Transverse colon (tissue), 4 donors: ENCODE measurements around the gene ASTN1. TPM values are rescaled to one million over a fixed set of nuclear protein-coding genes. Genes with fewer than 3 reads are reported as not detected.

ENCODE experiments used
- DNase-seq: peaks from one replicate; pipeline ENCODE4 v3.0.0-alpha.2; 2019
- H3K27ac ChIP-seq, 4 donors: fragments of 200-600 bp; sonication (generic); 2 replicates each; pipeline ENCODE4 v1.5.1; 2016 to 2018; ENCODE audit warnings: inconsistent platforms in 4 of 4
- H3K27me3 ChIP-seq: fragments of 200-600 bp; sonication (generic); 2 replicates; pipeline ENCODE4 v1.5.1; 2017; ENCODE audit warnings: inconsistent platforms
- H3K36me3 ChIP-seq, 4 donors: fragments of 200-600 bp; sonication (generic); 2 replicates each; pipeline ENCODE4 v1.5.1; 2017 to 2019; ENCODE audit warnings: inconsistent platforms in 4 of 4
- H3K4me1 ChIP-seq, 4 donors: fragments of 200-600 bp; sonication (generic); 2 replicates each; pipeline ENCODE4 v1.5.1; 2017 to 2020; ENCODE audit warnings: inconsistent platforms in 4 of 4
- H3K4me3 ChIP-seq, 4 donors: fragments of 200-600 bp; sonication (generic); 1 replicate in 1 of 4; 2 replicates in 3 of 4; pipeline versions ENCODE4 v1.5.1 to v1.6.1; 2017 to 2019; ENCODE audit warnings: inconsistent platforms in 4 of 4
- H3K9me3 ChIP-seq, 2 donors: fragments of 200-600 bp; sonication (generic); 2 replicates each; pipeline ENCODE4 v1.5.1; 2017 to 2019; ENCODE audit warnings: inconsistent platforms in 2 of 2
- CTCF ChIP-seq, 5 experiments: fragments of 200-600 bp in 3 of 5; fragments of 450-650 bp in 2 of 5; sonication (generic) in 3 of 5; IDR thresholded peaks; 1 replicate in 2 of 5; 2 replicates in 3 of 5; pipeline ENCODE4 v1.5.1; 2016 to 2017; ENCODE audit warnings: antibody characterized with exemption in 5 of 5, inconsistent platforms in 3 of 5, mild to moderate bottlenecking in 2 of 5, moderate library complexity in 1 of 5
- EP300 ChIP-seq: sonication (generic); formaldehyde crosslinking; IDR thresholded peaks from one replicate; pipeline ENCODE4 v1.6.1; 2017; ENCODE audit warnings: antibody characterized with exemption, low read depth
- POLR2A ChIP-seq: fragments of 450-650 bp; IDR thresholded peaks from one replicate; pipeline ENCODE4 v1.6.1; 2016; ENCODE audit warnings: antibody characterized with exemption, mild to moderate bottlenecking, moderate library complexity
- POLR2AphosphoS5 ChIP-seq, 3 donors: sonication (generic); formaldehyde crosslinking; IDR thresholded peaks; one replicate each; pipeline ENCODE4 v1.6.1; 2016; ENCODE audit warnings: antibody characterized with exemption in 3 of 3
- WGBS, 2 donors: methylation state at CpG; one replicate each; pipeline ENCODE4 v1.1.5; 2018; ENCODE audit warnings: low coverage in 1 of 2; 5-methylcytosine and 5-hydroxymethylcytosine counted together
- in situ Hi-C, 4 donors: fragments of 200-750 bp; cut with MboI; loops; one replicate each; pipeline versions ENCODE4 v1.15.0 to v1.15.1; 2017; ENCODE audit warnings: low sequenced_read_pairs in 3 of 4, low pct_ligation_motif_present in 1 of 4, low pct_unique_long_range_greater_than_20kb in 1 of 4
- intact Hi-C: fragments of 100-400 bp; cut with DNase I; formaldehyde crosslinking; loops from one replicate; pipeline ENCODE4 v1.15.1; 2023; ENCODE audit warnings: low total_unique reads
- total RNA-seq, 4 donors: library from RNA; depleted of rRNA; stranded (reverse); fragments of >200 nt; gene quantifications; one replicate each; pipeline ENCODE4 v1.1.0, GENCODE V29; 2016

The ASTN1 gene
- total RNA-seq, 4 donors from 2014 or later = 0.27 to 3.0 (median 0.74) TPM

GRCh38 chr1:177008653-177009052, 155.9 kb downstream of the ASTN1 start:
- no peak for TF ChIP-seq POLR2A
- Histone ChIP-seq H3K27ac (no peak overlapping the region), H3K36me3 (no peaks in the 10 kb centered on the region), H3K9me3 (no peaks in the 10 kb centered on the region), H3K4me3 (no peak overlapping the region), H3K4me1 (no peaks in the 10 kb centered on the region), H3K27me3 (no peaks in the 10 kb centered on the region)
- DNase-seq = no peak
- intact Hi-C loops = loop anchor here (2.0 kb wide), 1 partner anchor 60 kb away; no protein-coding TSS in a partner anchor
- 53 to 76% methylated on average over 3 of the region's 3 CpGs for WGBS, 2 donors
- in situ Hi-C loops = no loop called here

DNA sequence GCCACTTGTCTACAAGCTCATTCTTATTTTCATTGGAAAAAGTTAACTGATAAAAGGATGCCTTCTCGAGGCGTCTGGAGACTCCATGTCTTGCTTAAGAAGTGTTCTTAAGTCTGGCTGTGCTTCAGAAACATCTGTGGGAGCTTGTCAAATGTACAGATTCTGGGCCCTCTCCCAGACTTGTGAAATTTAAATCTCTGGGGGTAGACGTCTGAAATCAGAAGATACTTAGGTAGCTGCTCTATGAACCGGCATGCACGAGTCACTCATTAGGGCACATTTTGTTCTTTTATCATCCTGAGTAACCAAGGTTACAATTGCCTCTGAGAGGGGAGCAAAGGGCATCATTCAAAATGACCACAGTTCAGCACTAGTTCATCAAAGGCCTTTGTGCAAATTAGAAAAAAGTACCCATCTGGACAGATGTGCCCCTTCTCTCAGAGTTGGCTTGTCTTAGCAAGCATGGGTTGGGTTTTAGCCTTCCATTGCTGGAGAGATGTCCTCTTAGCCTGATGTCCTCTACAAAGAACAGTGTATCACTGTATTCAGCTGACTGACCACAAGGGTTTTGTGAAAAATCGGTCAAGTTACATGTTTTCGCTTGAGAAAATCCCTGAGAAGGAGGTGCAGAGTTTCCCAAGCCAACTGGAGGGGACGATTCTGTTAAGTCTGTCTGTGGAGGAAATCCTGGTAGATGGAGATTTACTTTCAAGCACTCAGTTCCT, 156.9 kb downstream of the ASTN1 start:
- in situ Hi-C loops = no loop called here
- WGBS, 2 donors = 64 to 66% methylated on average over 5 to 8 of the region's 8 CpGs

GRCh38 chr1:177002891-177003290, 161.6 kb downstream of the ASTN1 start:
- H3K9me3 ChIP-seq = no peaks in the 10 kb centered on the region
- DNase-seq = no peak
- in situ Hi-C loops (no loop called here), intact Hi-C loops (no loop called here)
- H3K4me3 ChIP-seq = no peak overlapping the region
- 55 to 74% methylated on average over 5 of the region's 5 CpGs for WGBS, 2 donors
- H3K36me3 ChIP-seq = no peaks in the 10 kb centered on the region
- no peaks in the 10 kb centered on the region for H3K27me3 ChIP-seq
- H3K27ac ChIP-seq = no peak overlapping the region
- H3K4me1 ChIP-seq = no peaks in the 10 kb centered on the region
- TF ChIP-seq EP300 = no peak
- TF ChIP-seq CTCF (IDR thresholded peaks at IDR 0.05) = no peak
- TF ChIP-seq POLR2AphosphoS5 (IDR thresholded peaks at IDR 0.05) = no peak
- TF ChIP-seq POLR2A = no peak

More for the DNA sequence above, 156.9 kb downstream of the ASTN1 start:
- no peak overlapping the region for H3K4me3 ChIP-seq
- no peaks in the 10 kb centered on the region for H3K4me1 ChIP-seq
- no peak overlapping the region for H3K27ac ChIP-seq
- no peaks in the 10 kb centered on the region for H3K27me3 ChIP-seq
- TF ChIP-seq CTCF (IDR thresholded peaks at IDR 0.05) = no peak
- no peak for DNase-seq
- no peaks in the 10 kb centered on the region for H3K9me3 ChIP-seq
- intact Hi-C loops = loop anchor here (2.0 kb wide), 1 partner anchor 61 kb away; no protein-coding TSS in a partner anchor
- H3K36me3 ChIP-seq = no peaks in the 10 kb centered on the region

- Histone ChIP-seq H3K4me1 (no peaks in the 10 kb centered on the region), H3K36me3 (no peaks in the 10 kb centered on the region), H3K27me3 (no peaks in the 10 kb centered on the region), H3K9me3 (no peaks in the 10 kb centered on the region), H3K27ac (no peak overlapping the region), H3K4me3 (no peak overlapping the region)
- in situ Hi-C loops (no loop called here), intact Hi-C loops (no loop called here)
- no peak for TF ChIP-seq CTCF (IDR thresholded peaks at IDR 0.05)
- TF ChIP-seq POLR2AphosphoS5 (IDR thresholded peaks at IDR 0.05) = no peak
- TF ChIP-seq POLR2A = no peak
- 61 to 80% methylated on average over 2 of the region's 2 CpGs for WGBS, 2 donors
- DNase-seq = no peak
These were observed 163.0 kb downstream of the ASTN1 start for GRCh38 chr1:177001556-177001955.
